B cell (primary cell): ENCODE data around the gene ZNF334. TPM values are rescaled to one million over a fixed set of nuclear protein-coding genes. Genes with fewer than 3 reads are reported as not detected.

Experiments
- ATAC-seq: fragments of 200-7000 bp; cut with Tn5 transposase; one replicate; pipeline ENCODE4 v1.10.0; 2021; ENCODE audit warnings: low read depth, mild to moderate bottlenecking, moderate number of reproducible peaks, moderate library complexity
- CTCF ChIA-PET: fragments of 350-600 bp; sonication (Branson Sonifier 250); formaldehyde crosslinking; loops from one replicate; lab custom pipeline; 2021; ENCODE audit warnings: antibody characterized with exemption, inconsistent platforms; lab: Charles Lee
- POLR2A ChIA-PET: fragments of 350-600 bp; sonication (Branson Sonifier 250); formaldehyde crosslinking; loops from one replicate; lab custom pipeline; 2021; ENCODE audit warnings: antibody characterized with exemption; lab: Charles Lee
- DNase-seq: peaks from one replicate; pipeline ENCODE4 v3.0.0; 2013
- H2AFZ ChIP-seq: 2 replicates; pipeline ENCODE4 v1.6.1; 2012; ENCODE audit warnings: mild to moderate bottlenecking, low read depth, low read length; ENCODE audit not compliant: insufficient read depth, poor library complexity, severe bottlenecking
- H3K27ac ChIP-seq, 2 donors: 1 replicate in 1 of 2; 2 replicates in 1 of 2; pipeline ENCODE4 v1.5.1; 2012 to 2013; ENCODE audit warnings: low read length in 2 of 2, mild to moderate bottlenecking in 2 of 2, moderate library complexity in 1 of 2
- H3K27me3 ChIP-seq, 4 experiments: fragments of 200-600 bp in 1 of 4; sonication (generic) in 1 of 4; replicated peaks in 1 of 4; 1 replicate in 2 of 4; 2 replicates in 2 of 4; pipeline versions ENCODE4 v1.6.1 to v1.7.0; 2013 to 2016; ENCODE audit warnings: low read length in 3 of 4, mild to moderate bottlenecking in 2 of 4, mixed read lengths in 1 of 4, moderate library complexity in 1 of 4; ENCODE audit not compliant: insufficient read depth in 4 of 4, control insufficient read depth in 3 of 4; ENCODE audit errors: control extremely low read depth in 1 of 4
- H3K36me3 ChIP-seq, 2 experiments: replicated peaks in 1 of 2; 1 replicate in 1 of 2; 2 replicates in 1 of 2; pipeline versions ENCODE4 v1.6.1 to v1.7.1; 2013; ENCODE audit warnings: low read length in 1 of 2; ENCODE audit not compliant: insufficient read depth in 2 of 2, control insufficient read depth in 1 of 2; ENCODE audit errors: control extremely low read depth in 1 of 2, extremely low read depth in 1 of 2
- H3K4me1 ChIP-seq, 2 donors: fragments of 200-600 bp in 1 of 2; sonication (generic) in 1 of 2; 1 replicate in 1 of 2; 2 replicates in 1 of 2; pipeline versions ENCODE4 v1.5.1 to v1.6.1; 2013 to 2017; ENCODE audit warnings: low read length in 2 of 2; ENCODE audit not compliant: control insufficient read depth in 2 of 2, insufficient read depth in 2 of 2
- H3K4me2 ChIP-seq: replicated peaks from 2 replicates; pipeline ENCODE3; 2012; ENCODE audit warnings: mild to moderate bottlenecking, low read depth, low read length; ENCODE audit not compliant: poor library complexity, severe bottlenecking
- H3K4me3 ChIP-seq, 5 experiments: fragments of 200-600 bp in 1 of 5; sonication (generic) in 1 of 5; 1 replicate in 3 of 5; 2 replicates in 2 of 5; pipeline versions ENCODE4 v1.5.1 to v1.7.0; 2011 to 2016; ENCODE audit warnings: low read length in 4 of 5, mild to moderate bottlenecking in 4 of 5, low read depth in 2 of 5, control low read depth in 1 of 5, moderate library complexity in 1 of 5; ENCODE audit not compliant: insufficient read depth in 1 of 5; ENCODE audit errors: control extremely low read depth in 1 of 5, extremely low read depth in 1 of 5
- H3K79me2 ChIP-seq: fragments of 200-600 bp; sonication (generic); one replicate; pipeline ENCODE4 v1.6.0; 2016; ENCODE audit warnings: low read length; ENCODE audit not compliant: control insufficient read depth, insufficient read depth
- H3K9ac ChIP-seq: fragments of 200-600 bp; sonication (generic); 2 replicates; pipeline ENCODE4 v1.6.1; 2017; ENCODE audit warnings: mild to moderate bottlenecking, low read length, moderate library complexity
- H3K9me3 ChIP-seq, 3 donors: one replicate each; pipeline versions ENCODE4 v1.6.1 to v1.7.1; 2013; ENCODE audit warnings: low read length in 2 of 3; ENCODE audit not compliant: control insufficient read depth in 2 of 3, insufficient read depth in 1 of 3; ENCODE audit errors: control extremely low read depth in 1 of 3
- H4K20me1 ChIP-seq: 2 replicates; pipeline ENCODE4 v1.6.0; 2012; ENCODE audit warnings: mild to moderate bottlenecking, low read length; ENCODE audit not compliant: insufficient read depth, control insufficient read depth, poor library complexity, severe bottlenecking
- H3K27ac Mint-ChIP-seq: one replicate; pipeline ENCODE4 v1.8.0; 2021; ENCODE audit warnings: mixed read lengths
- H3K27me3 Mint-ChIP-seq: one replicate; pipeline ENCODE4 v1.8.0; 2021; ENCODE audit warnings: mixed read lengths
- H3K4me1 Mint-ChIP-seq: one replicate; pipeline ENCODE4 v1.8.0; 2021; ENCODE audit warnings: mixed read lengths
- H3K4me3 Mint-ChIP-seq: one replicate; pipeline ENCODE4 v1.8.0; 2021; ENCODE audit warnings: mixed read lengths
- H3K9me3 Mint-ChIP-seq: one replicate; pipeline ENCODE4 v1.8.0; 2022; ENCODE audit warnings: mixed read lengths; ENCODE audit not compliant: insufficient read depth
- EZH2 ChIP-seq: IDR thresholded peaks from 2 replicates; pipeline ENCODE4 v1.6.1; 2012; ENCODE audit warnings: borderline replicate concordance, low read depth, mild to moderate bottlenecking, moderate library complexity, low read length; ENCODE audit not compliant: insufficient read depth, poor library complexity, severe bottlenecking
- WGBS: methylation state at CpG from one replicate; pipeline ENCODE4 v1.1.5; 2013; ENCODE audit warnings: missing lambda C conversion rate; ENCODE audit not compliant: insufficient coverage; 5-methylcytosine and 5-hydroxymethylcytosine counted together
- intact Hi-C: fragments of 100-400 bp; cut with micrococcal nuclease; formaldehyde crosslinking; loops from one replicate; pipeline ENCODE4 v1.10.0; 2022
- polyA plus RNA-seq: library from polyadenylated mRNA; depleted of rRNA; stranded (reverse); fragments of >200 nt; gene quantifications from 2 replicates; pipeline ENCODE4 v1.2.3, GENCODE V29; 2012
- total RNA-seq, 2 donors: library from RNA; stranded (reverse); fragments of 120-200 nt in 1 of 2; gene quantifications; 1 replicate in 1 of 2; 2 replicates in 1 of 2; pipeline versions ENCODE4 v1.2.3 to v1.2.4, GENCODE V29; 2013 to 2022
- TF ChIP-seq, protein P1 (sequence below): fragments of 200-600 bp; IDR thresholded peaks from one replicate; pipeline ENCODE4 v1.8.0; 2022; ENCODE audit warnings: antibody characterized with exemption, mild to moderate bottlenecking

ZNF334 gene
- total and polyA plus RNA-seq, 2 donors (not counting 1 experiment from before 2014, with no cell fraction given): 0.22 to 0.30 TPM

DNA sequence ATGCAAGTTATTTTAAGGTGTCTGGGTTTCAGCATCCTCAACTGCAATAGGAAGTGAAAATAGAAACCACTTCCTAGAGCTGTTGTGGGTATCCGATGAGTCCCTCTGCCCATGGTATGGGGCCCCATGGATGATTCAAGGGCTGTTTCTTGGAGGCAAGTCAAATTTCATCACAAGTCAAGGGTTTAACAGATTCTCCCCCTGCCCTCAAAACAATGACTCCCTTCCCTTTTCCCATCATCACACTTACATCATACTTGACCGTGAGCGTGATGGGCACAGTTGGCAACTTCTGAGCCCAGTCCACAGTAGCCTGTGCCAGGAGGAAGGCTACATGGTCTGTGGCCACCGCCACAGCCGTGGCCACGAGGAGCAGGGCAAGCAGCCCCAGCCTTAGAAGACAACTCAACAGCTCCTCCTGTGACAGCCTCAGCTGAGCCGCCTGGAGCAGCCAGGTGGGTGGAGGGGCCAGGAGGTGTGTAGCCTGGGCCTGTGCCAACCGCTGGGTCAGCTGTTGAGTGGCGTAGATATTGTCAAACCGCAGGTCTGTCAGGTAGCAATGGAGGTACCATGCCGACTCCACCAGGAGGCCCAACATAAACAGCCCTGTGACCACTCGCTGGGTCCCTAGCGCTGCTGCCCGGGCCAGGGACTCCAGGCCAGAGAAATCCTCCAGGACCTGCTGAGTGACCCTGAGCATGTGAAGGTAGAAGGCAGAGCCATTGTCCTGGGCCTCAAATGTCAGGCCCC lies 31.9 kb upstream of the ZNF334 start:
- DNase-seq: peak; percentile 35
- POLR2A ChIA-PET: no interaction called here

DNA sequence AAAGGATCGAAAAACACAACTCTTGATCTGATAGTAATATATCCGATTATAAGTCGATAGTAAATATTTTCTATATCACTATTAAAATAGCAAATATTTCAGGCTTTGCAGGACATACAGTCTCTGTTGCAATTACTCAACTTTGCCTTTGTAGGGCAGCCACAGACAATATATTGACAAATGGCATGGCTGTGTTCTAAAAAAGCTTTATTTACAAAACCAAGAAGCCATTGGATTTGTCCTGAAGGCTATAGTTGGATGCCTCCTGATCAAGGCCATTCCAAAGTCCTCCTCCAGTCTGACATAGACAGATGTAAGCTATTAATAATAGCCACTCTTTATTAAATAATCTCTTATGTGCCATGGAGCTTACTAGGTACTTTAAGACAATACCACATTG lies 31.2 kb upstream of the ZNF334 start:
- Mint-ChIP-seq H3K4me1 (peaks cover 11% of the 10 kb centered on the region), H3K27ac (no peak overlapping the region), H3K4me3 (no peak overlapping the region), H3K9me3 (no peaks in the 10 kb centered on the region), H3K27me3 (peaks cover 4% of the 10 kb centered on the region)
- DNase-seq: no peak
- intact Hi-C loops: no loop called here
- H3K4me3 ChIP-seq: no peak overlapping the region
- H3K4me2 ChIP-seq: peak overlapping the region; percentile 50
- ChIA-PET CTCF (interaction anchor here (0.7 to 1.7 kb wide), 4 partner anchors 9 to 136 kb away, joined by 3 to 5 read pairs (median 4); no protein-coding TSS in a partner anchor), POLR2A (no interaction called here)
- no peaks in the 10 kb centered on the region for H3K79me2 ChIP-seq
- TF ChIP-seq, protein P1, sequence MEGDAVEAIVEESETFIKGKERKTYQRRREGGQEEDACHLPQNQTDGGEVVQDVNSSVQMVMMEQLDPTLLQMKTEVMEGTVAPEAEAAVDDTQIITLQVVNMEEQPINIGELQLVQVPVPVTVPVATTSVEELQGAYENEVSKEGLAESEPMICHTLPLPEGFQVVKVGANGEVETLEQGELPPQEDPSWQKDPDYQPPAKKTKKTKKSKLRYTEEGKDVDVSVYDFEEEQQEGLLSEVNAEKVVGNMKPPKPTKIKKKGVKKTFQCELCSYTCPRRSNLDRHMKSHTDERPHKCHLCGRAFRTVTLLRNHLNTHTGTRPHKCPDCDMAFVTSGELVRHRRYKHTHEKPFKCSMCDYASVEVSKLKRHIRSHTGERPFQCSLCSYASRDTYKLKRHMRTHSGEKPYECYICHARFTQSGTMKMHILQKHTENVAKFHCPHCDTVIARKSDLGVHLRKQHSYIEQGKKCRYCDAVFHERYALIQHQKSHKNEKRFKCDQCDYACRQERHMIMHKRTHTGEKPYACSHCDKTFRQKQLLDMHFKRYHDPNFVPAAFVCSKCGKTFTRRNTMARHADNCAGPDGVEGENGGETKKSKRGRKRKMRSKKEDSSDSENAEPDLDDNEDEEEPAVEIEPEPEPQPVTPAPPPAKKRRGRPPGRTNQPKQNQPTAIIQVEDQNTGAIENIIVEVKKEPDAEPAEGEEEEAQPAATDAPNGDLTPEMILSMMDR: no peak
- TF ChIP-seq EZH2: no peak
- H2AFZ ChIP-seq: no peak overlapping the region
- peaks cover 0 to 4% (median 0%) of the 10 kb centered on the region in 4 experiments for H3K27me3 ChIP-seq
- no peaks in the 10 kb centered on the region for H4K20me1 ChIP-seq
- no peak overlapping the region for H3K27ac ChIP-seq
- no peak overlapping the region for H3K9ac ChIP-seq
- no peaks in the 10 kb centered on the region for H3K36me3 ChIP-seq
- WGBS: no CpG with 5 or more reads among the region's 3 CpGs
- ATAC-seq: no peak
- H3K4me1 ChIP-seq: peaks cover 17 to 19% of the 10 kb centered on the region in 2 donors
- H3K9me3 ChIP-seq: no peaks in the 10 kb centered on the region

More for the DNA sequence above, 31.9 kb upstream of the ZNF334 start:
- no peak overlapping the region for H3K4me3 ChIP-seq
- H2AFZ ChIP-seq: no peak overlapping the region
- peak overlapping the region; percentile 50 for H3K4me2 ChIP-seq
- H3K27ac Mint-ChIP-seq: no peak overlapping the region
- WGBS: 61% methylated on average over 14 of the region's 14 CpGs
- no peak overlapping the region for H3K27ac ChIP-seq
- no peak overlapping the region for H3K9ac ChIP-seq
- peaks cover 13% of the 10 kb centered on the region for H3K4me1 Mint-ChIP-seq
- no peaks in the 10 kb centered on the region for H3K79me2 ChIP-seq
- no peaks in the 10 kb centered on the region for H4K20me1 ChIP-seq
- no peaks in the 10 kb centered on the region for H3K36me3 ChIP-seq
- intact Hi-C loops: no loop called here
- H3K4me3 Mint-ChIP-seq: peak overlapping the region; percentile 32
- CTCF ChIA-PET: interaction anchor here (0.8 to 1.7 kb wide), 3 partner anchors 8 to 19 kb away, joined by 3 to 5 read pairs (median 4); no protein-coding TSS in a partner anchor
- peaks cover 23 to 25% of the 10 kb centered on the region in 2 donors for H3K4me1 ChIP-seq
- ATAC-seq: peak; percentile 24
- TF ChIP-seq, protein P1: no peak
- TF ChIP-seq EZH2: no peak
- no peaks in the 10 kb centered on the region for H3K9me3 Mint-ChIP-seq
- H3K27me3 ChIP-seq: peaks cover 0 to 4% (median 0%) of the 10 kb centered on the region in 4 experiments
- H3K9me3 ChIP-seq: no peaks in the 10 kb centered on the region
- peaks cover 4% of the 10 kb centered on the region for H3K27me3 Mint-ChIP-seq
